Esophagus squamous epithelium (tissue), 4 donors: ENCODE measurements around the gene CPLX4.

Experiments used
- POLR2A ChIP-seq, 4 donors: fragments of 450-650 bp; IDR thresholded peaks; one replicate each; pipeline ENCODE4 v1.6.1; 2017; ENCODE audit warnings: antibody characterized with exemption in 4 of 4, mild to moderate bottlenecking in 4 of 4, moderate library complexity in 3 of 4
- TF ChIP-seq, protein P1 (sequence below), 6 experiments: fragments of 450-650 bp in 4 of 6; fragments of 200-600 bp in 2 of 6; sonication (generic) in 2 of 6; IDR thresholded peaks; one replicate each; pipeline ENCODE4 v1.5.1; 2016 to 2019; ENCODE audit warnings: antibody characterized with exemption in 6 of 6, mild to moderate bottlenecking in 4 of 6, moderate library complexity in 4 of 6

DNA sequence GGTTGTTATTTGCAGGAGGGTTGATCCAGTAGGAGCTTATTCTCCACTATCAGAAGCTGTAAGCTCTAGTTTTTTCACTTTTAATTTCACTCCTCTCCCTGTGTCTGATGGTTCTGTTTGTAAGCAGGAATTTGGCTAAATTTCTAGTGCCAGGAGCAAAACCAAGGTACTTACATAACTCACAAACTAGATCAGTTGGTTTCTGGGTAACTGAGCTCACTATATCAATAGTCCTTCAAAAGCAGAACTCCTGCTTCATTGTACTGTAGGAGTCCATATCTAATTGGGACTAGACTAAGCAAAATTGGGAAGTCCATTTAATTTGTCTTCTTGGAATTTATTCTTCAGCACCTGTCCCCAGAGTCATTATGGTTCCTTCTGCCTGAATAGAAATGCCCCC, 25.1 kb downstream of the CPLX4 start:
- TF ChIP-seq POLR2A (IDR thresholded peaks at IDR 0.05), result no peak
- TF ChIP-seq, protein P1, sequence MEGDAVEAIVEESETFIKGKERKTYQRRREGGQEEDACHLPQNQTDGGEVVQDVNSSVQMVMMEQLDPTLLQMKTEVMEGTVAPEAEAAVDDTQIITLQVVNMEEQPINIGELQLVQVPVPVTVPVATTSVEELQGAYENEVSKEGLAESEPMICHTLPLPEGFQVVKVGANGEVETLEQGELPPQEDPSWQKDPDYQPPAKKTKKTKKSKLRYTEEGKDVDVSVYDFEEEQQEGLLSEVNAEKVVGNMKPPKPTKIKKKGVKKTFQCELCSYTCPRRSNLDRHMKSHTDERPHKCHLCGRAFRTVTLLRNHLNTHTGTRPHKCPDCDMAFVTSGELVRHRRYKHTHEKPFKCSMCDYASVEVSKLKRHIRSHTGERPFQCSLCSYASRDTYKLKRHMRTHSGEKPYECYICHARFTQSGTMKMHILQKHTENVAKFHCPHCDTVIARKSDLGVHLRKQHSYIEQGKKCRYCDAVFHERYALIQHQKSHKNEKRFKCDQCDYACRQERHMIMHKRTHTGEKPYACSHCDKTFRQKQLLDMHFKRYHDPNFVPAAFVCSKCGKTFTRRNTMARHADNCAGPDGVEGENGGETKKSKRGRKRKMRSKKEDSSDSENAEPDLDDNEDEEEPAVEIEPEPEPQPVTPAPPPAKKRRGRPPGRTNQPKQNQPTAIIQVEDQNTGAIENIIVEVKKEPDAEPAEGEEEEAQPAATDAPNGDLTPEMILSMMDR (IDR thresholded peaks at IDR 0.05), result no peak
